Neural cell (in vitro differentiated cells): ENCODE data around the gene TMSB10. TPM values are rescaled to one million over a fixed set of nuclear protein-coding genes. Genes with fewer than 3 reads are reported as not detected.
A peak's percentile ranks its signal among the peaks of the same experiment; 100 is the strongest.

Source experiments
- H2AFZ ChIP-seq: fragments of 200-600, 300-800 bp; sonication (generic), shearing (Covaris generic); 2 replicates; pipeline ENCODE4 v1.6.0; 2014; ENCODE audit warnings: low read depth, mild to moderate bottlenecking, antibody characterized with exemption, low read length, moderate library complexity
- H3F3A ChIP-seq: fragments of 200-600 bp; shearing (Covaris generic); 2 replicates; pipeline ENCODE4 v1.6.1; 2016; ENCODE audit warnings: mild to moderate bottlenecking, moderate library complexity, mixed read lengths, antibody characterized with exemption, low read length; ENCODE audit not compliant: insufficient read depth, poor library complexity, severe bottlenecking
- H3K27ac ChIP-seq: fragments of 200-600, 300-800 bp; sonication (generic), shearing (Covaris generic); 2 replicates; pipeline ENCODE4 v1.5.1; 2014; ENCODE audit warnings: mild to moderate bottlenecking, low read length, moderate library complexity
- H3K27me3 ChIP-seq: fragments of 300-800, 200-600 bp; sonication (generic), shearing (Covaris generic); 2 replicates; pipeline ENCODE4 v1.6.0; 2014; ENCODE audit warnings: mild to moderate bottlenecking, low read depth, low read length, moderate library complexity; ENCODE audit not compliant: insufficient read depth
- H3K36me3 ChIP-seq: fragments of 300-800, 200-600 bp; sonication (generic), shearing (Covaris generic); 2 replicates; pipeline ENCODE4 v1.5.1; 2014; ENCODE audit warnings: mild to moderate bottlenecking, antibody characterized with exemption, low read length, moderate library complexity; ENCODE audit not compliant: insufficient read depth
- H3K4me2 ChIP-seq: fragments of 300-800, 200-600 bp; sonication (generic), shearing (Covaris generic); 2 replicates; pipeline ENCODE4 v1.6.0; 2014; ENCODE audit warnings: mild to moderate bottlenecking, low read length
- H3K4me3 ChIP-seq: fragments of 300-800, 200-600 bp; sonication (generic), shearing (Covaris generic); 2 replicates; pipeline ENCODE4 v1.5.1; 2014; ENCODE audit warnings: mild to moderate bottlenecking, low read length, moderate library complexity
- H3K79me2 ChIP-seq: fragments of 200-600 bp; shearing (Covaris generic); replicated peaks from 2 replicates; pipeline ENCODE4 v1.6.0; 2014; ENCODE audit warnings: mild to moderate bottlenecking, low read length, moderate library complexity; ENCODE audit not compliant: insufficient read depth
- H3K9ac ChIP-seq: fragments of 300-800, 200-600 bp; sonication (generic), shearing (Covaris generic); 2 replicates; pipeline ENCODE4 v1.6.1; 2016; ENCODE audit warnings: mild to moderate bottlenecking, low read length, mixed read lengths
- H3K9me2 ChIP-seq: fragments of 200-600 bp; shearing (Covaris generic); 2 replicates; pipeline ENCODE4 v1.6.1; 2016; ENCODE audit warnings: mild to moderate bottlenecking, low read length, mixed read lengths; ENCODE audit not compliant: insufficient read depth
- H3K9me3 ChIP-seq: fragments of 200-600, 300-800 bp; sonication (generic), shearing (Covaris generic); 2 replicates; pipeline ENCODE4 v1.6.1; 2016; ENCODE audit warnings: mild to moderate bottlenecking, mixed run types, low read length, moderate library complexity, mixed read lengths
- H4K20me1 ChIP-seq: fragments of 200-600 bp; shearing (Covaris generic); 2 replicates; pipeline ENCODE4 v1.6.1; 2016; ENCODE audit warnings: mild to moderate bottlenecking, mixed run types; ENCODE audit not compliant: insufficient read depth
- CTCF ChIP-seq: fragments of 450-650 bp; IDR thresholded peaks from 2 replicates; pipeline ENCODE4 v1.5.1; 2014; ENCODE audit warnings: antibody characterized with exemption, mild to moderate bottlenecking, moderate library complexity; ENCODE audit not compliant: poor library complexity, severe bottlenecking
- EP300 ChIP-seq: fragments of 450-650 bp; conservative IDR thresholded peaks from 2 replicates; pipeline ENCODE4 v1.6.1; 2014; ENCODE audit warnings: antibody characterized with exemption, mild to moderate bottlenecking, moderate library complexity; ENCODE audit not compliant: poor library complexity, severe bottlenecking
- EZH2 ChIP-seq: fragments of 200-600, 300-800 bp; shearing (Covaris generic), sonication (generic); IDR thresholded peaks from 2 replicates; pipeline ENCODE4 v1.6.1; 2014; ENCODE audit warnings: antibody characterized with exemption, low read length, borderline replicate concordance, mild to moderate bottlenecking; ENCODE audit not compliant: insufficient read depth, poor library complexity, severe bottlenecking
- MXI1 ChIP-seq: fragments of 450-650 bp; conservative IDR thresholded peaks from 2 replicates; pipeline ENCODE4 v1.6.1; 2014; ENCODE audit warnings: antibody characterized with exemption, mild to moderate bottlenecking; ENCODE audit not compliant: poor library complexity, severe bottlenecking
- POLR2AphosphoS5 ChIP-seq: IDR thresholded peaks from 2 replicates; pipeline ENCODE4 v1.6.1; 2012
- RAD21 ChIP-seq: fragments of 450-650 bp; conservative IDR thresholded peaks from 2 replicates; pipeline ENCODE4 v1.6.1; 2014; ENCODE audit warnings: antibody characterized with exemption, mild to moderate bottlenecking, moderate library complexity
- REST ChIP-seq: IDR thresholded peaks from 2 replicates; pipeline ENCODE4 v1.6.1; 2012; ENCODE audit warnings: borderline replicate concordance
- SMC3 ChIP-seq: fragments of 450-650 bp; conservative IDR thresholded peaks from 2 replicates; pipeline ENCODE4 v1.6.1; 2014; ENCODE audit warnings: antibody characterized with exemption, mild to moderate bottlenecking, moderate library complexity; ENCODE audit not compliant: poor library complexity
- TAF1 ChIP-seq: IDR thresholded peaks from 2 replicates; pipeline ENCODE4 v1.6.1; 2012; ENCODE audit warnings: low read depth
- polyA plus RNA-seq: library from polyadenylated mRNA; depleted of rRNA; stranded (reverse); fragments of >200 nt; gene quantifications from 2 replicates; pipeline ENCODE4 v1.2.3, GENCODE V29; 2014

TMSB10 gene
- polyA plus RNA-seq, 1 donor from 2014 or later = 15,324 TPM

GRCh38 chr2:84858123-84858522 is 47.3 kb upstream of the TMSB10 start:
- H3K9me3 ChIP-seq = no peaks in the 10 kb centered on the region
- no peaks in the 10 kb centered on the region for H3K27me3 ChIP-seq
- H3K9ac ChIP-seq = no peak overlapping the region
- TF ChIP-seq EP300 = no peak
- TF ChIP-seq RAD21 = peak; percentile 13
- TF ChIP-seq SMC3 = peak; percentile 25
- TF ChIP-seq CTCF = no peak
- no peak for TF ChIP-seq EZH2
- H3K4me2 ChIP-seq = no peak overlapping the region
- H3K4me3 ChIP-seq = no peak overlapping the region
- H4K20me1 ChIP-seq = no peaks in the 10 kb centered on the region
- no peak overlapping the region for H3K27ac ChIP-seq
- no peak overlapping the region for H2AFZ ChIP-seq
- H3K9me2 ChIP-seq = no peaks in the 10 kb centered on the region
- H3F3A ChIP-seq = no peaks in the 10 kb centered on the region
- no peaks in the 10 kb centered on the region for H3K79me2 ChIP-seq
- no peaks in the 10 kb centered on the region for H3K36me3 ChIP-seq

GRCh38 chr2:84858937-84859336 is 46.5 kb upstream of the TMSB10 start:
- Histone ChIP-seq H3K27ac (no peak overlapping the region), H3F3A (no peaks in the 10 kb centered on the region), H3K4me2 (no peak overlapping the region), H4K20me1 (no peaks in the 10 kb centered on the region), H3K36me3 (no peaks in the 10 kb centered on the region), H2AFZ (no peak overlapping the region), H3K9me3 (no peaks in the 10 kb centered on the region), H3K27me3 (no peaks in the 10 kb centered on the region), H3K9ac (no peak overlapping the region), H3K4me3 (no peak overlapping the region), H3K79me2 (no peaks in the 10 kb centered on the region), H3K9me2 (no peaks in the 10 kb centered on the region)
- no peak for TF ChIP-seq EP300
- no peak for TF ChIP-seq POLR2AphosphoS5
- no peak for TF ChIP-seq SMC3
- TF ChIP-seq EZH2 = no peak

GRCh38 chr2:84861539-84861938 is 43.9 kb upstream of the TMSB10 start:
- Histone ChIP-seq H3K36me3 (no peaks in the 10 kb centered on the region), H3K9me3 (no peaks in the 10 kb centered on the region), H3F3A (no peaks in the 10 kb centered on the region), H3K9me2 (no peaks in the 10 kb centered on the region), H3K27me3 (no peaks in the 10 kb centered on the region), H3K4me2 (no peak overlapping the region), H4K20me1 (no peaks in the 10 kb centered on the region), H3K27ac (no peak overlapping the region), H3K79me2 (no peaks in the 10 kb centered on the region), H3K9ac (no peak overlapping the region), H2AFZ (no peak overlapping the region), H3K4me3 (no peak overlapping the region)
- no peak for TF ChIP-seq RAD21
- TF ChIP-seq MXI1 = no peak
- TF ChIP-seq SMC3 = no peak
- no peak for TF ChIP-seq REST
- TF ChIP-seq CTCF = no peak
- TF ChIP-seq TAF1 = no peak
- TF ChIP-seq POLR2AphosphoS5 = no peak
- no peak for TF ChIP-seq EP300
- TF ChIP-seq EZH2 = no peak
